IPS DF 4.7 (cell line): ENCODE data around the gene DUSP22.

Experiments used
- DNase-seq: peaks from one replicate; pipeline ENCODE4 v3.0.0-alpha.2; 2013; ENCODE audit warnings: low spot score; ENCODE audit errors: extremely low read depth

The DUSP22 gene

DNA sequence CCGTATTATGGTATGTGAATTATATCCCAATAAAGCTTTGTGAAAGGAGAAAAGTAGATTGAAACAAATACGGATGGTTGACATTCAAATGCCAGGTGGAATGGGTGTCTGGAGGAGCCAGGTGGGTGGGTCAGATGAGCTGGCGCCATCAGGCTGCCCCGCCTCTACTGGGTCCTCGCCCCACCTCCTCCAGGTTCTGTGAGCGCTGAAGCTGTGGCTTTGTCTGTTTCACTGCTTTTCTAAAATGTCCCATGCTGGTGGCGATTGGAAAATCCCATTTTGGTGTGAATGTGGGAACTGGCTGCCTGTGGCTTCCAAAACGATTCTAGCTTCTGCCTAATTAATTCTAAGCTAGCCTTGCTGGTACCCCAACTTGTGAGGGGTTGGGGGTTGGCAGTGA, 16.5 kb downstream of the DUSP22 start:
- no peak for DNase-seq

- no peak for DNase-seq
Measured at GRCh38 chr6:309947-310346, 17.7 kb downstream of the DUSP22 start.

GRCh38 chr6:310671-311070, 18.4 kb downstream of the DUSP22 start:
- DNase-seq, result no peak

DNA sequence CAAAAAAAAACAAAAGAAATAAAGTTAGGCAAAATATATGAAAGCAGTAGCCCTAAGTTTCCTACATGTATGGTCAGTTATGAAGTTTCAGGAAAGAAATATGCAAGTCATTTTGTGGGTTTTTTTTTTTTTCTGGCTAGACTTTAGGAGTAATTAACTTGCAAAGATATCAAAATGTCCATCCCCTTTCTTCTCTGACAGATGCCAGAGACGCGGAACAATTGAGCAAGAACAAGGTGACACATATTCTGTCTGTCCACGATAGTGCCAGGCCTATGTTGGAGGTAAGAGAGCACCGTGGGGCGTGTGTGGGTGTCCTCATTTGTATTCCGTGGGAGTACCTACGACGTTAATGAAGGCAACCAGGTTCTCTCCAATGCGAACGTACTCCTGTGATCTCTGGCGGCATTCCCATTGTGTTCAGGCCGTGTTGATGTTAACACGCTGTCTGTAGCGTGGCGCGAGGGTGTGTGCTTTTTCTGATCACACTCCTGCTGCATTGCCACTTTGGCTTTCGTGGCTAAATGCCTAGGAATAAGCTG, 19.5 kb downstream of the DUSP22 start:
- DNase-seq, result no peak

- no peak for DNase-seq
Measured at GRCh38 chr6:313087-313486, 20.8 kb downstream of the DUSP22 start.

- no peak for DNase-seq
Measured at GRCh38 chr6:313917-314316, 21.6 kb downstream of the DUSP22 start.

- no peak for DNase-seq
Measured at GRCh38 chr6:314377-314776, 22.1 kb downstream of the DUSP22 start.

DNA sequence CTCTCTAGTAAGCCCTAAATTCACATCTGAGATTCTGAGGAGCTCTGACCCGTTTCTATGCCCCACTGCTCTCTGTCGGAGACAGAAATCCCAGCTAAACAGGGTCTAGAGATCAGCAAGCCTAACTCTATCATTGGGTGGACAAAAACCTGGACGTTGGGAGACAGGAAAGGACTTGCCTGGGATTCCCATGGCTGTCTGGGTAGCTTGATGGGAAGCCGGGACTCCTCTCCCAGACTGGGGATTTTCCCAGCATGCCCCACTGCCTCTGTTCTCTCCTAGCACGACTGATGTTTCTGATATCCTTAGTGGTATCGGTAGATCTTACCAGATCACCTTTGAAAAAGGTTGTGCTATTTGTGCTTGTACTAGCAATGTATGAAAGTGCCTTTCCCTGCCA, 22.9 kb downstream of the DUSP22 start:
- DNase-seq, result no peak

- no peak for DNase-seq
Measured at GRCh38 chr6:315921-316752, 23.9 kb downstream of the DUSP22 start.

- no peak for DNase-seq
Measured at GRCh38 chr6:316753-317038, 24.4 kb downstream of the DUSP22 start.

- no peak for DNase-seq
Measured at GRCh38 chr6:317060-317447, 24.8 kb downstream of the DUSP22 start.

- no peak for DNase-seq
Measured at GRCh38 chr6:317448-318144, 25.3 kb downstream of the DUSP22 start.

- no peak for DNase-seq
Measured at GRCh38 chr6:318243-318890, 26.1 kb downstream of the DUSP22 start.

DNA sequence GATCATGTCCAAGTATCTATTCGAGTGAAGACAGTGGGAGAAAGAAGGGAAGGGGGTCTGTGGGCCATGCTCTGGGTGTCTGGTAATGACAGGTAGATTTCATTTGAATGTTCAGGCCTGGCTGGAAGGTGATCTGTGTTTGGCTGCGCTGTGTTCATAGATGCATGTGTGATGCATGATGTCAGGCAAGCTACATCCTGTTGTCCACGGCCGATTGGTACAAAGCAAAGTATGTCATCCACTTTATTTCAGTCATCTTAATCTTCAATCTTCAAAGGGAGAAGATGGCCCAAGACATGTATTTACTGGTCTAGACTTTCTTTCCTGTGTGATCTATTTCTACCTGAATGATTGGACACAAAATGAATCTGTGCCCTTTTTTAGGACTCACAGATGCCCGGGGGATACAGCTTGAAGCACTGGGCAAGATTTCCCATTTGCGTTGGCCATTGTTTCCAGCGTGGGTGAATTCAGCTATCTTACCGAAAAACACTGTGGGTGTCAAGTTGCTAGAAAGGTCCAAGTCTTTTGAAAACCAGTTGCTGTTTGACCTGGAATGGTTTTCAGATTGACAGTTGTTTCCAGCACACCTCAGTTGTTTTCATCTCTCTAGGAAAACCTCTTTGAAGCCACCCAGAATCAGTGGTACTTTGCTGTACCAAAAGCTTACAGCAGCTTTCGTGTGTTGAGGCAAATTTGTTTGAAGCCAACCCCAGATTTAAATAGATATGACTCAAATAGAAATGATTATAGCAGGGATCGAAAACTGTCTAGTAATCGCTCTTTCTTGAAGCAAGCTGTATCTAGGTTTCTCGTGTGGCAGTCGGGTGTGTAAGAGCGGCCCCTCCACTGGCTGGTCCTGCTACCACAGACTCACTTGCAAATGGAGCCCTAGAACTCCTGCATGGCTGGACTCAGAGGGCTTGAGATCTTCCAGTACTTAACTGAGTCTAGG, 27.2 kb downstream of the DUSP22 start:
- no peak for DNase-seq

DNA sequence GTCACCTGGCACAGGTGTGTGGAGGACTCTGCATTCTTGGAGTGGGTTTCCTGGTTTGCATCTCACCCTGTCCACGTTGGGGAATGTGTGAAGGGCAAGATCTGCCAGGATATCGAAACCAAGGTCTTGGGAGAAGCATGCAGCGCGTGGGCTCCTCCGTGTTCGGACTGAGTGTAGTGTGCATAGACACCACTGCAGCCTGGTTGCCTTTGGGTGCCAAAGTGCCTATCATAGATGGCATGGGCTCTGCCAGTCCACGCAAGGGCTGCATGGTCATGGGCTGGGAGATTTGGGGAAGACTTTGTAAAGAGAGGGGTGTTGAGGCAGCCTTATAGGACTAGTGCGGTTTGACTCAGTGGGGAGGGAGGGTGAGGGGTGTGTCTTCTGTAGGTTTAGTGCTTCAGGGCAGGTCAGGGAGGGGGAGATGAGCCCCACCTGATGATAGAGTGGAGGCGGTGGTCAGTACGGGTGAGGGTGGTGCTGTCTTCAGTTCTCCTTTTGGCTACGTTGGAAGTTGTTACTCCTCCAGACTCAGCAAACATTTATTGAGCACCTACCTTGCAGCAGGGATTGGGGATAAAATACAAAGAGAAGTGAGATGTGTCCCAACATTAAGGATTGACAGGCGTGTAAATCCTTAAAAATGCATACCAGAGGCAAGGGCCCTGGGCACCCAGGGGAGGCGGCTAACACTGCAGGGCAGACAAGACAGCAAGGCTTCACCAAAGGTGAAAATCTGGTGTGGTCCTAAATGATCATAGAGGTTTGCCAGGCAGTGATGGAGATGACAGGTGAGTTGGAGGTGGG, 28.3 kb downstream of the DUSP22 start:
- DNase-seq, result no peak

DNA sequence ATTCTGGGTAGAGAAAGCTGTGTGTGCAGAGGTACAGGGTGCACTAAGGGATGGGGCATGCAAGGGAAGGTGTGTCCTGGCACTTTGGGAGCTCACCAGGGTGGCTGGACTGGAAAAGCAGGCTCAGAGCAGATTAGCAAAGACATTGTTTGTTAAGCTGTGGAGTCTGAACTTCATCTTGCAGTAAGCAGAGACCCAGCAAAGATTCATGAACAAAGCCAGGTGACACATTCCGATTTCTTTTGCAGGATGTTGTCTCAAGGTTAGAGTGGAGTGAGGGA, 28.8 kb downstream of the DUSP22 start:
- DNase-seq, result no peak

- no peak for DNase-seq
Measured at GRCh38 chr6:321536-322258, 29.4 kb downstream of the DUSP22 start.

DNA sequence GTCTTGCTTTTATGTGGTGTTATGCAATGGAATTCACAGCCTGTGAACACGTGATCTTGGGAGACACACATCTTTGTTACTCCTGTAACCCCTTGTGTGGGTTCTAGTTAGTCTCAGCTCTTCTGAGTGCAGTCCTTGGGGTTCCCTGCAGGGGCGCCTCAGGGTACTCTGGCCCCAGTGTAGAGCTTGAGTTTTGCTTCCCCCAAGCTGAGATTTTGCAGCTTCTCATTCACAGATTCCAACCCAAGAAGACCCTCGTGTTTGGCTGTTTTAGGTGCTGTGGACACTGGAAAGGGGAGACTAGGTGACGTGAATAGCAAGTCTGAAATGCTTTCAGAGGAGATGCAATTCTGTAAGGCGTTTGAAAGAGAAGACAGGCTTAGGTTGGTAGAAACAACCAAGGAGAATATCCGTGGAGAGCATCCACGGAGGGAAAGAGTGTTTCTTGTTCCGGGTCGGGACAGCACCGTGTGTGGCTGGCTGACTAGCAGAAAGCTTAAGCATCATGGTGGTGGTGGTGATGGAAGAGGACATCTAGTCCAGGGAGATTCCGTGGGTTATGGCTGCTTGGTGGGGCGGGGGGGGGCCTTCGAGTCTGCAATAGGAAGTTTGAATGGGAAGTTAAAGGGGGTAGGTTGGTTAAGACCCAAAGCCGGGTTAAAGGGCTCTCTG, 30.1 kb downstream of the DUSP22 start:
- no peak for DNase-seq

- no peak for DNase-seq
Measured at GRCh38 chr6:322940-323729, 30.8 kb downstream of the DUSP22 start.
